Activated CD4-positive, alpha-beta T cell treated with anti-CD3 and anti-CD28 coated beads, Interleukin-2, amount 50 U/mL, for 48 hours (primary cell): Measurements from ENCODE around the gene DCLK1.

ENCODE experiments used
- DNase-seq, 2 experiments: peaks; one replicate each; pipeline ENCODE4 v3.0.0-alpha.2; 2020

The DCLK1 gene

GRCh38 chr13:35814605-35815011 lies 316.6 kb downstream of the DCLK1 start:
- no peak for DNase-seq

DNA sequence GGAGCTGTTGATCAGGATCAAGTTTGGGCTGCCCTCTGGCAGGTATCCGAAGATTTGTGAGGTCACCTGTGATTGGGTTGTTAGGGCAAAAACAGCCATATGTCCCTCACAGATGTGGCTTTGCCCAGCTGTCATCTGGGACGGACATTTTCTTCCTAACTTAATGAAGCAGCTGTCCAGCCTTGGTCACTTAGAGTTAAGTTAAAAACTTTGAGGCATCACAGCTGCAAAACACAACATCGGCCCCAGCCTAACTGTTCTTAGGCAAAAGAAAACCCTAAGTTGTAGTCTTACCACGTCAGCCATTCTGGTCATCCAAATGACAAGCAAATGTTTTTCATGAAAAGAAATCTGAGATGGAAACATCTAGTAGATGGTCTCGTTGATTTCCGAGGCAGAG lies 318.4 kb downstream of the DCLK1 start:
- no peak for DNase-seq

DNA sequence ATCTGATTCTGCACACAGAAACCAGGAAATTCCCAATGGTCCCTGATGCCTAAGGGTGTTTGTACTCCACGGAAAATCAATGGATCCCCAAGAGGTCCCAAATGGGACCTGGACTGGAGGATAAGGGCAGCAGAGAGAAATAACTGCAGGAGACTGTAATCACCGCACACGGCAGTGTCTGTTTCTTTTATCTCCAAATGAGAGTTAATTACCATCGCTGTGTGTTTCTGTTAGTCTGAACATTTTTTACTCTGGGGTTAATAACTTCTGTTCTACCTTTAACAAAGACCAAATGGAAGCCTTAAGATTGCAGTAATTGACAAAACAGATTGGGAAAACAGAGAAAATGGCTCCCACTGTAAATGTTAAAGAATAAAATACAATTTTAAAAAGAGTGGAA lies 320.9 kb downstream of the DCLK1 start:
- no peak for DNase-seq

DNA sequence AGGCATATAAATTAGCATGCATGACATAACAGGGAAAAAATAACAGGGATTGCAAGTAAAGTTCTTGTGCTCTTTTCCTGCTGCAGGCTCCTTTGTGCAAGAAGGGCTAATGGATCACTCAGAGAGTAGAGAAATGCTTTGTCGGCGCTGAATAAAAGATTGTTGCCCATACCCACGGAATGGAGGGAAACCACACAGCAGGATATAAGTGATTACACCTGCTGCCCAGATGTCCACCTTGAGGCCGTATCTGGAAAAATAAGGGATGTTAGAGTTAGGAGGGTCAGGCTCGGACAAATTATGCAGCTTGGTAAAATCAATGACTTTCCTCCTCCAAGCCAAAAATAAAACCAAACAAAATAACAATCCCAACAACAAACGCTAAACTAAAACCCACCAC lies 322.3 kb downstream of the DCLK1 start:
- no peak for DNase-seq

DNA sequence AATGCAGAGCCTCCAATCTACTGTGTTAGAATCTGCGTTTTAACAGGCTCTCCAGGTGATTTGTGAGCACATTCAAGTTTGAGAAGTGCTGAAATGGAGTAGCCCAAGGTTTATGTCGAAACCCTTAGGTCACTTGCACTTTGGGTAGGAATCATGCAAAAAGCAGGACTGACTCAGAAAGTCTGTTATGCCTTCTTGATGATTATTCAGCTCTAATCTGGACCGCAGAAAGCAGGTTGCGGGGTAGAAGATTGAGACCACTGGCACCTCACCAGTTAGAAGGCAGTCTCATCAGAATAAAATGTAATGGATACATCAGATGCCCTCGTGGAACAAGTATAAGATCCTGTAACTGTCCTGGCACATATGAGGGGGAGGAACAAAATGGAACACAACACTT lies 326.3 kb downstream of the DCLK1 start:
- DNase-seq = no peak

DNA sequence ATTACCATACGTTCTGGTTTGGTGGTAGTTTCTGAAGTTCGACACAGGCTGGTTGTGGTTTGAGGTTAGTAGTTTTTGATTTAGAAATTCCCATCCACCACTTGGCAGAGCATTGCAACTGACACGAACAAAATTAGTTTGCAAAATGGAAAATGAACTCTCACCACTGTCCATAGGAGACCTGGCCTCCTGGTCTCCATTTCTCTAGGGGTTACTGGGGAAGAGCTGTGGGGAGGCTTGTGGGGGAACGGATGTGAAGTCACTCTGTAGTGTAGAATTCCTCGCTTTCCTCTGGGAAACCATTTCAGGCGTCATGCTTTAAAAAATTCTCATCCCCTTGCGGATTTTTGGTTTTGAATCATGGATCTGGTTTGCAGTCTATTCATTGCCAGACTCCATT lies 333.2 kb downstream of the DCLK1 start:
- no peak for DNase-seq

GRCh38 chr13:35797244-35797643 lies 333.9 kb downstream of the DCLK1 start:
- DNase-seq = no peak

DNA sequence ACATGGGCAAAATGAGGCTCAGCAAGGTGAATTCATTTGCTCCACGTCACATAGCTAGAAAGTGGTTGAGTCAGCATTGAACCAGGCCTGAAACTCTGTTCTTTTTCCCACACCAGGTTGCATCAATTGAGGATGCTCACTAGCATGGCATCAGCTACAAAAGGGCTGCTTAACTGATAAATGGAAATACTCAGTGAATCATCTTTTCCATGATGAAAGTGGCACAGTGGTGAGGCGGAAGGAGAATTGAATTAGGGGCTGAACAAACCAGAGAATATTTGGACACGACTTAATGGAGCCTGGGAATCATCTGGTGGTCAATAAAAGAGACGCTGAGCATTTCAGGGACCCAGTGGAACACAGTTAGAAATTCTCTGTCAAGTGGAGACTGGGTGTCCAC lies 334.6 kb downstream of the DCLK1 start:
- no peak for DNase-seq

- DNase-seq = no peak
Observed at GRCh38 chr13:35794734-35795389, 336.3 kb downstream of the DCLK1 start.

DNA sequence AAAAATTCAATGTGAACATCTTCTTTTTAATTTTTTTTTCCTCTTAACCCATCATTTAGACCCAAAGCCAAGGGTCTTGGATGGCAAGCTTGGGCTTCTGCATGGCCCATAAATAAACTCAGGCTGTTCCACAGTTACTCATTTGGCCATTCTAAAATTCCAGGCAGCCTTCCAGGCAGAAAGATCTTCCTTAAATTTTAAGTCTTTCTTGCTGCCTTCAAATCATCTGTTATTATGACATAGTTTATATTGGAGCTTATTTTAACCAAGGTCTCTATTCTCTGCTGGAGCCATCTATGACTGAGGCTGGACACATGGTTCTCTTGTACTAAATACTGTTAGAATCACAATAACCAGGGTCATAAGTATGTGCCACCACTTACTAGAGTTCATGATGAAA lies 337.4 kb downstream of the DCLK1 start:
- no peak for DNase-seq

DNA sequence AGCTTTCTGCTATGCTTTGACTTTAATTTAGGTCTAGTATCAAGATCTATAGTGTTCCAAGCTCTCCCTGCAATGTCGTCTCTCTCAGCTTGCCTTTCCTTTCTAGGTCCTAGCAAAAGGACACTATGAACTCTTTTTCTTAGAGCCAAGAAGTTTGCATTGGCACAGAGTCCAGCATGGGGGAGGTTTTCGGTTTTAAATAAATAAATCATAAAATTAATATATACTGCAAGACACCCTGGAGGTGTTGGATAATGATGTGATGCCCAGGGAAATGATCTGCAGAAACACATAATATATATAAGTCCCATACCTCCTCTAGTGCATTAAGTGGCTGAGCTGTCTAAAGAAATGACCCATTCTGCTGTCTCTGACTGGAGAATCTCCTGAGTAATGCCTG lies 338.3 kb downstream of the DCLK1 start:
- DNase-seq = no peak

DNA sequence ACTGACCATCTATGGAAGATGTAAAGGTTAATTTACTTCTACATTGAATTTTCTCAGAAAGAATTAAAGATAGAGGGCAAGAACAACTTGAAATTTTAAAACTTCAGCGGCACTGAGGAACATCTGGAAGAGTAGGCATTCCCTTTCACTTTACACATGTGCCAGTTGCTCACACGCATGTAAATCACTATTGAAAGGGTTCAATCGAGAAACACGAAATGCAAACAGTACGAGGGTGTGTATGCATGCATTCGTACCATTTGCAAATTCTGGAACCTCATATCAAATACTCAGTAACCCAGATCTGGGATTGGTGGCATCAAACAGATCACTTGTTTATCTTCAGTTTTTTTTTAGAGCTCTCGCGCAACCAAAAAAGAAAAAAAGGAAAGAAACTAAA lies 339.2 kb downstream of the DCLK1 start:
- DNase-seq = no peak

- DNase-seq = no peak
Observed at GRCh38 chr13:35791184-35791851, 339.9 kb downstream of the DCLK1 start.

DNA sequence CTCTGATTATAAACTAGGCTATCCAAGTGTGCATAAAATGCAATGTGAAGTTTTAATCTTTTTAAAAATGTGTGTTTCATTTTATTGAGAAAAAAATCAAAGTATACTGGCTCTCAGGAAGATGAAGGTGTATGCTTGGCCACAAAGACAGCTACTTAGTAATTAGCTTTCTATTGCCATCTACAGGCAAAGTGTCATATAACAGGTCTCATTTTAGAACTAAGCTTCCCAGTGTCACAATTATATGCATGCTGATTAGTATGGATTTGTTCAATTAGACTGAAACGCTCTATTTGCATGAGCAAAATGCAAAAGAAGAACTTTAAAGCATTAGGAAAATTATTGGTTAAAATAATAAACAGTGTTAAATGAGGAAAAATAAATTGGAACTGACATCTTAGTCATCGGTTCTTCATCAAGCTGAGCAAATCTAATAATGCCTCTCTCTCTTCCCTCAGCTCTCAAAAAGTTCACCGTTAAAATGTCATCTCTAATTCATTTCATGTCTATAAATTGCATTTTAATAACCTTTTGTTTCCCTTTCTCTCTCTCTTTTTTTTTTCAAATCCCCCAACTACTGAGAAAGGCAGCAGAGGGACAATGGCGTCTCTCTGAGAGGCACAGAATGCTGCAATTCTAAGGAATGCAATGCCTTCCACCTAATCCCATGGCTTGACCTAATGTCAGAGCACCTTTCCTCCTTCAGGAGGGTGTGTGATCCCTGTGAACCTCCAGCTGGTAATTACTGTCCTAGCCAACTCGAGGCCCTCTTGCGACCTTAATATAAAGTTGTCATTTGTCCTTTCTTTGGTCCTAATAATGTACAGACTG lies 341.6 kb downstream of the DCLK1 start:
- DNase-seq = no peak

- DNase-seq = no peak
Observed at GRCh38 chr13:35787937-35788336, 343.2 kb downstream of the DCLK1 start.

GRCh38 chr13:35785576-35786303 lies 345.4 kb downstream of the DCLK1 start:
- no peak for DNase-seq

DNA sequence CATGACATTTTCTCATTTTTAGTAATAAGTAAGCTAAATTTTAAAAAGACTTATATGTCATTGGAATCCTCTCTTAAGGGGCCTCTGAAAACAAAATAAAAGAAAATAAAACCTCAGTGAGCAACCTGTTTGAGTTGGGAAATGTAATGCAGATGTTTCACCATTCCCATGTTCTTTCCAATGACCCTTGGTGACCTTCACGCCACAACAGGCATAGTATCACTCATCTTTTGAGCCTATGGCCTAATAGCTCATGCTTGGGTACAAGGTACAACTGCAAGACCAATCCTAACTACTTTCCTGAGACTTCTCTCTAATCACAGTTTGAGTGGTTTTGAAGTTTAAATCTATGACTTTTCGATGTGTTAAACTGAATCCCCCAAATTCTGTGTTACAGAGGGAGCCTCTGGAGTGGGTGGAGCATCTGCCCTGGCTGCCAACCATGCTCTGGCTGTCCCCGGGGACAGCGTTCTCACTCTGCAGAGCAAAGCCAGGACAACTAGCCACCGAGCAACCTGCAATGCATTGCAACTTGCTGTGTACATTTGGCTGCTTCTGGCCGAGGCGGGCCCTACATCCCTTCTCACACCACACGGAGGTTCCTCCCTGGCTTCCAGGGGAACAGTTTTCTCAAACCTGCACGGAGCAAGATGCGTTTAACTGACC lies 346.8 kb downstream of the DCLK1 start:
- no peak for DNase-seq

- DNase-seq = no peak
Observed at GRCh38 chr13:35782793-35783192, 348.4 kb downstream of the DCLK1 start.

- no peak for DNase-seq
Observed at GRCh38 chr13:35781036-35782000, 349.9 kb downstream of the DCLK1 start.

DNA sequence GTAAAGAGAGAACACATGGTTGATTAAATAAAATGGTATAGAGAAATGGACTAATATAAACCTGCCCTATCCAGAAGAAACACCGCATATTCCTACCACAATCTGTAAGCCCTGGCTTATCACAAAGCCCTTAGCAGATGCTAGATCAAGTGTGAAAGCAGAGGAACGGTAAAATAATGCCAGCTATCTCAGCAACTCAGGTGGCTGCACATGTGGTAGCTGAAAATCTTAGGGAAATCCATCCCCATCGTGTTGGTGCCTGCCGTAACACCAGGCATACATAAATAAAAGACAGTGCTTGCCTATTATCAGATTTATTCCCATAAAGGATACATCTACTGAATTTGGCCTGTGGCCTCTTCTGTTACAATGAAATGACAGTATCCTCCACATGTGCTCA lies 350.6 kb downstream of the DCLK1 start:
- no peak for DNase-seq

DNA sequence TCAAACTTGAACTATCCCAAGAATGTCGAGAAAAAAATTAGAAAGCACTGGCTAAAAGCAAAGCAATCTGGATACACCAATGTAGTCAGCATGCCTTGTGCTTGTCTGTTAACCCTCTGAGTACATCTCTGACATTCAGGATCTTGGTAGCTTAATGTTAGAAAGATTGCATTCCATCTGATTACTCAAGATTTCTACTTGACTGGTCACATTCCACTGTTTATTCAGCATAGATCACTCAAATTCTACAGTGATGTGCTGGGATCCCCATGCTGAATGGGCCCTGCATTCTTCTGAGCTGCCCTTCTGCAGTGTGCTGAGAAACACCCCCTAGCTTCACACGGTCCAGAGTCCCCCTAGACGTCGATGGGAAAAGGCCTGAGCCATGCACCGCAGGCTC lies 359.3 kb downstream of the DCLK1 start:
- no peak for DNase-seq
